ENCODE data around the gene BGN. TPM values are rescaled to one million over a fixed set of nuclear protein-coding genes. Genes with fewer than 3 reads are reported as not detected.

Gene BGN
- total RNA-seq, 1 experiment from 2014 or later: 1.2 TPM

- no peak overlapping the region for H3K56ac ChIP-seq (ENCODE audit: insufficient read length, low read depth, low read length)
- H3K9ac ChIP-seq (ENCODE audit: extremely low read depth, insufficient read length, low read length): no peak overlapping the region
- WGBS (ENCODE audit: extremely low coverage, insufficient read length, low lambda C conversion rate): no CpG with 5 or more reads among the region's 9 CpGs
Measured at GRCh38 chrX:153477901-153478300, 16.9 kb upstream of the BGN start.

More at GRCh38 chrX:153477901-153478300, 16.9 kb upstream of the BGN start:
- no peak overlapping the region for H4K5ac ChIP-seq (ENCODE audit: insufficient read length, low read depth, low read length)
- H3K79me2 ChIP-seq (ENCODE audit: insufficient read depth, low read length): no peaks in the 10 kb centered on the region
- H2BK20ac ChIP-seq (ENCODE audit: low read depth, low read length, poor library complexity, severe bottlenecking): no peak overlapping the region
- H3K14ac ChIP-seq (ENCODE audit: insufficient read depth, low read length): no peak overlapping the region
- no peak overlapping the region for H4K8ac ChIP-seq (replicated peaks; ENCODE audit: insufficient read length, low read depth, low read length)
- peaks cover 29% of the 10 kb centered on the region for H3K27me3 Mint-ChIP-seq (ENCODE audit: low read depth)
- DNase-seq: no peak
- H2BK12ac ChIP-seq (ENCODE audit: insufficient read length, low read depth, low read length): no peak overlapping the region
- peaks cover 3% of the 10 kb centered on the region for H3K27me3 ChIP-seq (ENCODE audit: insufficient read depth, low read length)
- H3K4me1 ChIP-seq (ENCODE audit: insufficient read depth, low read length): no peaks in the 10 kb centered on the region; the same call in 1 of the 2 replicates
- no peak overlapping the region for H3K27ac ChIP-seq (ENCODE audit: insufficient read length, low read depth, low read length)
- no peak overlapping the region for H3K18ac ChIP-seq (ENCODE audit: insufficient read length, low read depth, low read length)
- H3K9me3 ChIP-seq (ENCODE audit: control insufficient read depth, low read depth, low read length): peaks cover 21% of the 10 kb centered on the region
- no peaks in the 10 kb centered on the region for H3K23me2 ChIP-seq (ENCODE audit: insufficient read length, low read depth, low read length, poor library complexity, severe bottlenecking)
- H3K9me3 Mint-ChIP-seq: peaks cover 34 to 50% of the 10 kb centered on the region in 2 experiments
- H2BK15ac ChIP-seq (ENCODE audit: low read depth, low read length): no peak overlapping the region
- no peak overlapping the region for H2AFZ ChIP-seq (ENCODE audit: low read length)
- H3K23ac ChIP-seq (ENCODE audit: insufficient read length, low read depth, low read length): no peak overlapping the region
- no peak overlapping the region for H2AK5ac ChIP-seq (ENCODE audit: insufficient read length, low read length)
- no peaks in the 10 kb centered on the region for H3K79me1 ChIP-seq (ENCODE audit: insufficient read depth, low read depth, low read length, poor library complexity, severe bottlenecking)
- peaks cover 2% of the 10 kb centered on the region in 2 experiments; a peak in 3 of 4 replicates for H3K4me1 Mint-ChIP-seq
- H4K20me1 ChIP-seq (ENCODE audit: control insufficient read depth, insufficient read depth, insufficient read length): no peaks in the 10 kb centered on the region
- TF ChIP-seq CTCF (conservative IDR thresholded peaks at IDR 0.05): no peak
- no peak overlapping the region; a peak in 1 of 5 replicates for H3K4me3 Mint-ChIP-seq
- H2BK5ac ChIP-seq (ENCODE audit: insufficient read length, low read length): no peak overlapping the region
- H3T11ph ChIP-seq (ENCODE audit: low read length): no peak overlapping the region
- H3K4me2 ChIP-seq (ENCODE audit: insufficient read depth, insufficient read length, low read length): no peak overlapping the region
- no peak overlapping the region for H4K91ac ChIP-seq (ENCODE audit: insufficient read length, low read depth, low read length)
- no peak overlapping the region for H3K27ac Mint-ChIP-seq
- no peak overlapping the region for H2BK120ac ChIP-seq (ENCODE audit: low read depth, low read length, poor library complexity, severe bottlenecking)
- peaks cover 0 to 5% (median 3%) of the 10 kb centered on the region in 3 experiments; a peak in 3 of 7 replicates for H3K36me3 Mint-ChIP-seq (ENCODE audit: insufficient read depth in 1 of 3, low read depth in 3 of 3)
- no peak overlapping the region for H3K4ac ChIP-seq (ENCODE audit: low read depth, low read length)
